Measurements from ENCODE around the gene MAGI1. TPM values are rescaled to one million over a fixed set of nuclear protein-coding genes. Genes with fewer than 3 reads are reported as not detected.

MAGI1 gene
- total RNA-seq, 2 donors from 2014 or later = 23.4 to 41.4 TPM

- no peaks in the 10 kb centered on the region for H3K9me3 ChIP-seq
- TF ChIP-seq CTCF (IDR thresholded peaks at IDR 0.05) = no peak
- H3K27me3 ChIP-seq = no peaks in the 10 kb centered on the region
- no peaks in the 10 kb centered on the region for H3K4me1 ChIP-seq
- H3K4me3 ChIP-seq = no peak overlapping the region
- H3K9ac ChIP-seq (ENCODE audit: low read depth in 2 of 2, low read length in 2 of 2) = no peak overlapping the region
- H3K36me3 ChIP-seq = no peaks in the 10 kb centered on the region
- no peak for DNase-seq
- no peak overlapping the region for H3K27ac ChIP-seq
- intact Hi-C loops (cut with DNase I) = loop anchor here (10.0 kb wide), 1 partner anchor 690 kb away; no protein-coding TSS in a partner anchor
Observed at GRCh38 chr3:65444447-65444815, 594.3 kb downstream of the MAGI1 start.

- Histone ChIP-seq H3K36me3 (no peaks in the 10 kb centered on the region), H3K27me3 (no peaks in the 10 kb centered on the region), H3K9ac (ENCODE audit: low read depth in 2 of 2, low read length in 2 of 2) (no peak overlapping the region), H3K4me1 (no peaks in the 10 kb centered on the region), H3K4me3 (no peak overlapping the region), H3K27ac (no peak overlapping the region), H3K9me3 (no peaks in the 10 kb centered on the region)
- intact Hi-C loops (cut with DNase I) = loop anchor here (10.0 kb wide), 1 partner anchor 691 kb away; no protein-coding TSS in a partner anchor
- TF ChIP-seq CTCF (IDR thresholded peaks at IDR 0.05) = no peak
- no peak for DNase-seq
Observed at GRCh38 chr3:65443739-65444446, 594.8 kb downstream of the MAGI1 start.

GRCh38 chr3:65439641-65440284 lies 599.0 kb downstream of the MAGI1 start:
- intact Hi-C loops (cut with DNase I) = loop anchor here (5.0 to 10.0 kb wide), 3 partner anchors 233 to 695 kb away; no protein-coding TSS in a partner anchor
- Histone ChIP-seq H3K9me3 (no peaks in the 10 kb centered on the region), H3K27me3 (no peaks in the 10 kb centered on the region), H3K4me1 (no peaks in the 10 kb centered on the region), H3K9ac (ENCODE audit: low read depth in 2 of 2, low read length in 2 of 2) (no peak overlapping the region), H3K36me3 (no peaks in the 10 kb centered on the region), H3K27ac (no peak overlapping the region), H3K4me3 (no peak overlapping the region)
- peak; percentile 36 for DNase-seq
- no peak for TF ChIP-seq CTCF (IDR thresholded peaks at IDR 0.05)

GRCh38 chr3:65438612-65439011 lies 600.1 kb downstream of the MAGI1 start:
- H3K36me3 ChIP-seq = no peaks in the 10 kb centered on the region
- no peak overlapping the region for H3K9ac ChIP-seq (ENCODE audit: low read depth in 2 of 2, low read length in 2 of 2)
- no peaks in the 10 kb centered on the region for H3K9me3 ChIP-seq
- intact Hi-C loops (cut with DNase I) = loop anchor here (5.0 to 10.0 kb wide), 2 partner anchors 234 to 296 kb away; no protein-coding TSS in a partner anchor
- no peak for TF ChIP-seq CTCF (IDR thresholded peaks at IDR 0.05)
- H3K4me1 ChIP-seq = no peaks in the 10 kb centered on the region
- no peak overlapping the region for H3K27ac ChIP-seq
- no peaks in the 10 kb centered on the region for H3K27me3 ChIP-seq
- no peak for DNase-seq
- H3K4me3 ChIP-seq = no peak overlapping the region

- Histone ChIP-seq H3K27ac (no peak overlapping the region), H3K27me3 (no peaks in the 10 kb centered on the region), H3K9me3 (no peaks in the 10 kb centered on the region), H3K9ac (ENCODE audit: low read depth in 2 of 2, low read length in 2 of 2) (no peak overlapping the region), H3K4me1 (no peaks in the 10 kb centered on the region), H3K36me3 (no peaks in the 10 kb centered on the region), H3K4me3 (no peak overlapping the region)
- DNase-seq = no peak
- TF ChIP-seq CTCF (IDR thresholded peaks at IDR 0.05) = no peak
- intact Hi-C loops (cut with DNase I) = loop anchor here (5.0 to 10.0 kb wide), 2 partner anchors 234 to 297 kb away; no protein-coding TSS in a partner anchor
Observed at GRCh38 chr3:65438096-65438495, 600.6 kb downstream of the MAGI1 start.

All from colonic mucosa (tissue), 4 donors.